HCT116 (cell line): Measurements from ENCODE around the gene RADIL. TPM values are rescaled to one million over a fixed set of nuclear protein-coding genes. Genes with fewer than 3 reads are reported as not detected.

ENCODE experiments used
- ATAC-seq: fragments of 200-7000 bp; cut with Tn5 transposase; 2 replicates; pipeline ENCODE4 v1.9.1; 2020; ENCODE audit warnings: mild to moderate bottlenecking, moderate library complexity
- BruUV-seq: library from RNA; stranded (reverse); fragments of 400-500 nt; replicated peaks from 2 replicates; lab custom pipeline; 2021; lab: Mats Ljungman, UMichigan
- CTCF ChIA-PET: fragments of 300-600 bp; sonication (Branson Sonifier 250); formaldehyde crosslinking; loops from one replicate; lab custom pipeline; 2021; ENCODE audit warnings: antibody characterized with exemption; lab: Charles Lee
- POLR2A ChIA-PET: fragments of 300-600, 350-600 bp; sonication (Branson Sonifier 250); formaldehyde crosslinking; loops from one replicate; lab custom pipeline; 2021; ENCODE audit warnings: antibody characterized with exemption; lab: Charles Lee
- RAD21 ChIA-PET, 2 experiments: fragments of 300-600 bp; sonication (Branson Sonifier 250); formaldehyde crosslinking; loops; one replicate each; lab custom pipeline; 2023; ENCODE audit warnings: low total read pairs in 2 of 2; ENCODE audit not compliant: uncharacterized antibody in 2 of 2, unreplicated experiment in 2 of 2, low non-redundant PET in 1 of 2; lab: Charles Lee
- DNase-seq: peaks from one replicate; pipeline ENCODE4 v3.0.0-alpha.2; 2010; ENCODE audit warnings: low read depth, low spot score
- H2AFZ ChIP-seq: fragments of 200-600 bp; shearing (Covaris generic), sonication (generic); 2 replicates; pipeline ENCODE4 v1.6.1; 2017; ENCODE audit warnings: low read depth, mixed run types, mixed read lengths, antibody characterized with exemption, low read length; ENCODE audit not compliant: poor library complexity, severe bottlenecking
- H3K27ac ChIP-seq: 2 replicates; pipeline ENCODE4 v1.5.1; 2012; ENCODE audit warnings: low read depth, low read length
- H3K27me3 ChIP-seq: fragments of 200-600 bp; sonication (generic); 2 replicates; pipeline ENCODE4 v1.6.1; 2016; ENCODE audit warnings: mixed run types, low read length, mixed read lengths; ENCODE audit not compliant: insufficient read depth
- H3K36me3 ChIP-seq, 2 experiments: fragments of 200-500 bp in 1 of 2; fragments of 200-600 bp in 1 of 2; sonication (Bioruptor generic) in 1 of 2; sonication (generic) in 1 of 2; 2 replicates each; pipeline versions ENCODE4 v1.5.1 to v1.6.1; 2014 to 2016; ENCODE audit warnings: low read length in 2 of 2, inconsistent platforms in 1 of 2, mixed read lengths in 1 of 2, mixed run types in 1 of 2; ENCODE audit not compliant: insufficient read depth in 2 of 2, control insufficient read depth in 1 of 2
- H3K4me1 ChIP-seq, 2 experiments: fragments of 200-600 bp in 1 of 2; sonication (generic) in 1 of 2; 2 replicates each; pipeline versions ENCODE4 v1.5.1 to v1.6.1; 2012 to 2017; ENCODE audit warnings: low read length in 2 of 2, inconsistent platforms in 1 of 2, mild to moderate bottlenecking in 1 of 2, mixed read lengths in 1 of 2, mixed run types in 1 of 2, moderate library complexity in 1 of 2; ENCODE audit not compliant: insufficient read depth in 2 of 2, control insufficient read depth in 1 of 2
- H3K4me2 ChIP-seq: fragments of 200-600 bp; sonication (generic); 2 replicates; pipeline ENCODE4 v1.6.1; 2017; ENCODE audit warnings: mixed run types, low read length, mixed read lengths
- H3K4me3 ChIP-seq, 2 experiments: fragments of 200-600 bp in 1 of 2; sonication (generic) in 1 of 2; replicated peaks in 1 of 2; 2 replicates each; pipeline ENCODE4 v1.5.1; 2011 to 2016; ENCODE audit warnings: low read length in 2 of 2, control low read depth in 1 of 2, low read depth in 1 of 2, mild to moderate bottlenecking in 1 of 2, mixed read lengths in 1 of 2, mixed run types in 1 of 2
- H3K79me2 ChIP-seq: fragments of 200-600 bp; sonication (generic); 2 replicates; pipeline ENCODE4 v1.6.1; 2017; ENCODE audit warnings: mild to moderate bottlenecking, mixed run types, low read length, moderate library complexity, mixed read lengths; ENCODE audit not compliant: insufficient read depth
- H3K9ac ChIP-seq: fragments of 200-600 bp; sonication (generic); 2 replicates; pipeline ENCODE4 v1.6.1; 2016; ENCODE audit warnings: low read length, mixed read lengths
- H3K9me2 ChIP-seq: fragments of 200-600 bp; sonication (generic), shearing (Covaris generic); 2 replicates; pipeline ENCODE4 v1.6.1; 2017; ENCODE audit warnings: mixed run types, mild to moderate bottlenecking, moderate library complexity; ENCODE audit not compliant: insufficient read depth
- H3K9me3 ChIP-seq, 2 experiments: fragments of 200-500 bp in 1 of 2; fragments of 200-600 bp in 1 of 2; sonication (Bioruptor generic) in 1 of 2; sonication (generic) in 1 of 2; 2 replicates each; pipeline ENCODE4 v1.6.1; 2014 to 2017; ENCODE audit warnings: low read length in 2 of 2, mixed read lengths in 2 of 2, inconsistent platforms in 1 of 2, low read depth in 1 of 2, mild to moderate bottlenecking in 1 of 2, mixed run types in 1 of 2, moderate library complexity in 1 of 2; ENCODE audit not compliant: control insufficient read depth in 1 of 2, insufficient read depth in 1 of 2
- H4K20me1 ChIP-seq: fragments of 200-600 bp; sonication (generic), shearing (Covaris generic); 2 replicates; pipeline ENCODE4 v1.6.1; 2017; ENCODE audit warnings: mixed run types, mild to moderate bottlenecking, moderate library complexity; ENCODE audit not compliant: insufficient read depth
- CBX3 ChIP-seq: IDR thresholded peaks from 2 replicates; pipeline ENCODE4 v1.6.1; 2012; ENCODE audit warnings: low read depth
- EZH2 ChIP-seq: fragments of 200-600 bp; sonication (generic); IDR thresholded peaks from 2 replicates; pipeline ENCODE4 v1.6.1; 2017; ENCODE audit warnings: antibody characterized with exemption, mixed run types
- EZH2phosphoT487 ChIP-seq: fragments of 200-600 bp; IDR thresholded peaks from 2 replicates; pipeline ENCODE4 v1.6.1; 2018; ENCODE audit warnings: antibody characterized with exemption, borderline replicate concordance
- FOSL1 ChIP-seq: IDR thresholded peaks from 2 replicates; pipeline ENCODE4 v1.6.1; 2012; ENCODE audit warnings: low read depth
- POLR2A ChIP-seq: IDR thresholded peaks from 2 replicates; pipeline ENCODE4 v1.7.0; 2011; ENCODE audit warnings: borderline replicate concordance; ENCODE audit not compliant: insufficient read depth, insufficient read length; ENCODE audit errors: extremely low read depth
- POLR2AphosphoS5 ChIP-seq: IDR thresholded peaks from 2 replicates; pipeline ENCODE4 v1.6.1; 2011; ENCODE audit warnings: mild to moderate bottlenecking, low read depth, low read length, moderate library complexity
- RAD21 ChIP-seq: IDR thresholded peaks from 2 replicates; pipeline ENCODE4 v1.6.1; 2012; ENCODE audit warnings: low read depth, mild to moderate bottlenecking
- SIN3A ChIP-seq: IDR thresholded peaks from 2 replicates; pipeline ENCODE4 v1.6.1; 2012; ENCODE audit warnings: low read depth
- ZFX ChIP-seq: fragments of 450-650 bp; IDR thresholded peaks from 2 replicates; pipeline ENCODE4 v1.6.1; 2017
- intact Hi-C: fragments of 100-400 bp; cut with micrococcal nuclease; formaldehyde crosslinking; loops from 2 replicates; pipeline ENCODE4 v1.10.0; 2022
- total RNA-seq: library from RNA; stranded (reverse); gene quantifications from one replicate; pipeline ENCODE4 v1.2.1, GENCODE V29; 2021; ENCODE audit not compliant: unreplicated experiment
- TF ChIP-seq, protein P1 (sequence below), 3 experiments: fragments of 200-600 bp in 1 of 3; sonication (generic) in 1 of 3; IDR thresholded peaks in 2 of 3; conservative IDR thresholded peaks in 1 of 3; 2 replicates each; pipeline ENCODE4 v1.5.1; 2012 to 2017; ENCODE audit warnings: low read depth in 2 of 3, low read length in 2 of 3, antibody characterized with exemption in 1 of 3, borderline replicate concordance in 1 of 3, control low read depth in 1 of 3, mild to moderate bottlenecking in 1 of 3, mixed read lengths in 1 of 3, mixed run types in 1 of 3, moderate library complexity in 1 of 3; ENCODE audit not compliant: insufficient read depth in 1 of 3
- TF ChIP-seq, protein P2 (sequence below): IDR thresholded peaks from 2 replicates; pipeline ENCODE4 v1.6.1; 2012
- TF ChIP-seq, protein P3 (sequence below): IDR thresholded peaks from 2 replicates; pipeline ENCODE4 v1.6.1; 2011; ENCODE audit warnings: mild to moderate bottlenecking, low read length, moderate library complexity; ENCODE audit not compliant: insufficient replicate concordance; ENCODE audit errors: extremely low read depth

Gene RADIL
- total RNA-seq, 1 experiment from 2014 or later: 5.3 TPM

DNA sequence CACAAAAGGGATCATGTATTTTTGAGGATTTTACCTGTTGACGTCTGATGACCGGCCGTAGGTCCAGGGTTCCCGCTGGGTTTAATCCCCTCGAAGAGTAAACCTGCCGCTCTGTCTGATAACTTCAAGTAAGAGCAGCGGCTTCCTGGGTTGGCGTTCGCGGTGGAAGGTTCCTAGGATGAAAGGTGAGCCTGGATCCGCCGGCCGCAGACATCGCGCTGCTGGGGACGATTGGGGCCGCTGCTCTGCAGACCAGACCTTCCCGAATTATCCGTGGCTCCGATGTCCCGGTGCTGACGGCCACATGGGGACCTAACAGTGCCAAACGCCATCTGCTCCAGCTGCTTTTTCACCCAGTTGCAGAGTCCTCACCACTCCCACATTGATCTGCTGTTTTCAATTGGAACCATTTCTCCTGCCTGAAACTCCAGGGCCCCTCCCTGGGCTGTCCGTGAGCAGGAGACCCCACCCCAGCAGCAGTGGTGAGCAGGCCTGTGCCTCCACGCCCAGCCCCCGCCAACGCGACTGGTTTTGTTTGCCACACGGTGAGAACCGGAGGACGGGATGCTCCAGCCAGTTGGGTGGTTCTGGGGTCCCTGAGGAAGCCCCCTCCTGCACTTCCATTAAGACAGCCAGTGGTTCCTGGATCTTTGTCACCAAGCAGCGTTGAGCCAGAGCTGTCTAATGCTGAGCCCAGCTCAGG lies 120.3 kb downstream of the RADIL start:
- intact Hi-C loops: no loop called here
- Histone ChIP-seq H4K20me1 (no peaks in the 10 kb centered on the region), H3K27ac (no peak overlapping the region), H3K9me3 (no peaks in the 10 kb centered on the region), H3K4me3 (no peak overlapping the region), H3K9me2 (no peaks in the 10 kb centered on the region), H2AFZ (no peak overlapping the region), H3K4me2 (no peak overlapping the region), H3K27me3 (no peaks in the 10 kb centered on the region), H3K36me3 (peaks cover 29 to 38% of the 10 kb centered on the region in 2 experiments; a peak in 3 of 4 replicates), H3K4me1 (no peaks in the 10 kb centered on the region), H3K9ac (no peak overlapping the region), H3K79me2 (no peaks in the 10 kb centered on the region)
- ChIA-PET POLR2A (no interaction called here), CTCF (no interaction called here), RAD21 (no interaction called here)
- TF ChIP-seq, protein P1, sequence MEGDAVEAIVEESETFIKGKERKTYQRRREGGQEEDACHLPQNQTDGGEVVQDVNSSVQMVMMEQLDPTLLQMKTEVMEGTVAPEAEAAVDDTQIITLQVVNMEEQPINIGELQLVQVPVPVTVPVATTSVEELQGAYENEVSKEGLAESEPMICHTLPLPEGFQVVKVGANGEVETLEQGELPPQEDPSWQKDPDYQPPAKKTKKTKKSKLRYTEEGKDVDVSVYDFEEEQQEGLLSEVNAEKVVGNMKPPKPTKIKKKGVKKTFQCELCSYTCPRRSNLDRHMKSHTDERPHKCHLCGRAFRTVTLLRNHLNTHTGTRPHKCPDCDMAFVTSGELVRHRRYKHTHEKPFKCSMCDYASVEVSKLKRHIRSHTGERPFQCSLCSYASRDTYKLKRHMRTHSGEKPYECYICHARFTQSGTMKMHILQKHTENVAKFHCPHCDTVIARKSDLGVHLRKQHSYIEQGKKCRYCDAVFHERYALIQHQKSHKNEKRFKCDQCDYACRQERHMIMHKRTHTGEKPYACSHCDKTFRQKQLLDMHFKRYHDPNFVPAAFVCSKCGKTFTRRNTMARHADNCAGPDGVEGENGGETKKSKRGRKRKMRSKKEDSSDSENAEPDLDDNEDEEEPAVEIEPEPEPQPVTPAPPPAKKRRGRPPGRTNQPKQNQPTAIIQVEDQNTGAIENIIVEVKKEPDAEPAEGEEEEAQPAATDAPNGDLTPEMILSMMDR (IDR thresholded peaks at IDR 0.05 in 2 of 3, conservative IDR thresholded peaks at IDR 0.05 in 1 of 3; ENCODE audit: borderline replicate concordance in 1 of 3, insufficient read depth in 1 of 3, low read depth in 2 of 3, low read length in 2 of 3): no peak
- TF ChIP-seq FOSL1 (no peak), CBX3 (no peak)
- BruUV-seq: no TSS peak
- DNase-seq (no peak), ATAC-seq (no peak)

DNA sequence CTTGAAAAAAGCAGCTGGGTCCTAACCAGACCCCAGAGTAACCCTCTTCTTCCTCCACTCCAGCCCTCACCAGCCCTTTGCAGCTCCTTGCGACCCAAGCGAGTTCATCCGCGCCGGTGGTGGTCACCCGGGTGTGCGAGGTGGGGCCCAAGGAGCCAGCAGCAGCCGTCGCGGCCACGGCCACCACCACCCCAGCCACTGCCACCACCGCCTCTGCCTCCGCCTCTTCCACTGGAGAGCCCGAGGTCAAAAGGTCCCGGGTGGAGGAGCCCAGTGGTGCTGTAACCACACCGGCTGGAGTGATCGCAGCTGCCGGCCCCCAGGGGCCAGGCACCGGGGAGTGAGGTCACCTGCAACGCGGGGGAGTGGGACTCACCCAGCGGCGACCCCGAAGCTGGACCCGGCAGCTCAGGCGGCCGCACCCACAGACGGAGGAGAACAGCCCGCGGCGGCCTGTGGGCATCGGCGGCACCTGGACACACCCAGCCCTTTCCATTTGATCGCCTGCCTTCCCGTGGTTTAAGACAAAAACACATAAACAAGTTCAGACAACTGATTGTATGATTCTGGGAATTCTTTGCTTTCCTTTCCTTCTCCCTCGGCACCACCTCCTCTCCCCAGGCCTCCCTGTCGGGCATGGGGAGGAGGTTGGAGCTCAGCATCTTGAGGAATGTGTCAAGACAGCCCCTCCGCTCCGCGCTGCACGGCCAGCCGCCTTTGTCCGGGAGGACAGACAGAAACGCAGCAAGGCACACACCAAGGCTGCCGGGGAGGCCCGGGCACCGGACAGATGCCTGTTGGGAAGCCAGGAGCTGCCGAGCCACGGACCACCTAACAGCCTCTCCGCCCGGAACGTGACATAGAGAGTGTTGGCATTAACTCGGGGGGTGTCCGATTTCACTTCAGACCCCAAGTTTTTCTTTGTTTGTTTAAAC lies 121.1 kb downstream of the RADIL start:
- no peaks in the 10 kb centered on the region for H4K20me1 ChIP-seq
- TF ChIP-seq ZFX (no peak), POLR2AphosphoS5 (no peak), POLR2A (no peak), RAD21 (no peak), EZH2 (no peak), EZH2phosphoT487 (no peak), SIN3A (no peak)
- TF ChIP-seq, protein P2, sequence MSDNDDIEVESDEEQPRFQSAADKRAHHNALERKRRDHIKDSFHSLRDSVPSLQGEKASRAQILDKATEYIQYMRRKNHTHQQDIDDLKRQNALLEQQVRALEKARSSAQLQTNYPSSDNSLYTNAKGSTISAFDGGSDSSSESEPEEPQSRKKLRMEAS: no peak
- TF ChIP-seq, protein P3, sequence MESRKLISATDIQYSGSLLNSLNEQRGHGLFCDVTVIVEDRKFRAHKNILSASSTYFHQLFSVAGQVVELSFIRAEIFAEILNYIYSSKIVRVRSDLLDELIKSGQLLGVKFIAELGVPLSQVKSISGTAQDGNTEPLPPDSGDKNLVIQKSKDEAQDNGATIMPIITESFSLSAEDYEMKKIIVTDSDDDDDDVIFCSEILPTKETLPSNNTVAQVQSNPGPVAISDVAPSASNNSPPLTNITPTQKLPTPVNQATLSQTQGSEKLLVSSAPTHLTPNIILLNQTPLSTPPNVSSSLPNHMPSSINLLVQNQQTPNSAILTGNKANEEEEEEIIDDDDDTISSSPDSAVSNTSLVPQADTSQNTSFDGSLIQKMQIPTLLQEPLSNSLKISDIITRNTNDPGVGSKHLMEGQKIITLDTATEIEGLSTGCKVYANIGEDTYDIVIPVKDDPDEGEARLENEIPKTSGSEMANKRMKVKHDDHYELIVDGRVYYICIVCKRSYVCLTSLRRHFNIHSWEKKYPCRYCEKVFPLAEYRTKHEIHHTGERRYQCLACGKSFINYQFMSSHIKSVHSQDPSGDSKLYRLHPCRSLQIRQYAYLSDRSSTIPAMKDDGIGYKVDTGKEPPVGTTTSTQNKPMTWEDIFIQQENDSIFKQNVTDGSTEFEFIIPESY: no peak

More for the DNA sequence above, 121.1 kb downstream of the RADIL start:
- no peak overlapping the region for H3K9ac ChIP-seq
- H3K36me3 ChIP-seq: peaks cover 32 to 41% of the 10 kb centered on the region in 2 experiments; a peak in 3 of 4 replicates
- H3K27me3 ChIP-seq: no peaks in the 10 kb centered on the region
- no peaks in the 10 kb centered on the region for H3K9me3 ChIP-seq
- ChIA-PET RAD21 (no interaction called here), CTCF (no interaction called here), POLR2A (no interaction called here)
- no peak overlapping the region for H3K4me3 ChIP-seq
- intact Hi-C loops: no loop called here
- H3K9me2 ChIP-seq: no peaks in the 10 kb centered on the region
- ATAC-seq: no peak
- no peak for DNase-seq
- no peaks in the 10 kb centered on the region for H3K4me1 ChIP-seq
- no peaks in the 10 kb centered on the region for H3K79me2 ChIP-seq
- H3K27ac ChIP-seq: no peak overlapping the region
- H3K4me2 ChIP-seq: no peak overlapping the region
- H2AFZ ChIP-seq: no peak overlapping the region
- BruUV-seq: no TSS peak
